ENCODE measurements around the gene RHOU. TPM values are rescaled to one million over a fixed set of nuclear protein-coding genes. Genes with fewer than 3 reads are reported as not detected.

RHOU gene
- polyA plus RNA-seq, 2 of the 4 experiments (the other 2 are of a cell fraction), result 11.5 to 14.7 TPM

GRCh38 chr1:228753786-228754360 lies 18.6 kb downstream of the RHOU start:
- Histone ChIP-seq H3K9me3 (no peaks in the 10 kb centered on the region), H3K4me2 (no peak overlapping the region), H3K27ac (no peak overlapping the region), H3K4me1 (no peaks in the 10 kb centered on the region), H3K4me3 (no peak overlapping the region)
- 39% methylated on average over 6 of the region's 6 CpGs for WGBS (ENCODE audit: missing lambda C conversion rate)
- ATAC-seq (no peak), FAIRE-seq (no peak), DNase-seq (ENCODE audit: low read depth in 1 of 2, low spot score in 1 of 2) (no peak)
- CTCF ChIA-PET, result interaction anchor here (1.1 to 2.3 kb wide), 2 partner anchors 19 to 21 kb away, joined by 4 to 11 read pairs; partner anchors contain the start of gene RHOU
- TF ChIP-seq GATA3 (IDR thresholded peaks at IDR 0.05; ENCODE audit: borderline replicate concordance) (no peak), MYC (IDR thresholded peaks at IDR 0.05; ENCODE audit: borderline replicate concordance, low read length) (no peak), POLR2AphosphoS2 (conservative IDR thresholded peaks at IDR 0.05; ENCODE audit: low read length) (no peak), BHLHE40 (IDR thresholded peaks at IDR 0.05; ENCODE audit: low read depth, low read length) (no peak), NPAS2 (CRISPR knock-in tag; IDR thresholded peaks at IDR 0.05; ENCODE audit: borderline replicate concordance) (no peak), CTCF (IDR thresholded peaks at IDR 0.05) (no peak), USF2 (IDR thresholded peaks at IDR 0.05) (no peak), HMGXB4 (CRISPR knock-in tag; IDR thresholded peaks at IDR 0.05; ENCODE audit: borderline replicate concordance) (no peak), PHF8 (IDR thresholded peaks at IDR 0.05; ENCODE audit: borderline replicate concordance, low read depth) (no peak), EHF (CRISPR knock-in tag; IDR thresholded peaks at IDR 0.05) (no peak), JUN (IDR thresholded peaks at IDR 0.05) (no peak), HES2 (IDR thresholded peaks at IDR 0.05) (no peak), HOXA7 (CRISPR knock-in tag; IDR thresholded peaks at IDR 0.05) (no peak)
- POLR2A ChIA-PET, result no interaction called here

GRCh38 chr1:228754646-228755268 lies 19.5 kb downstream of the RHOU start:
- H3K4me2 ChIP-seq, result no peak overlapping the region
- CTCF ChIA-PET, result interaction anchor here (2.3 kb wide), 1 partner anchor 20 kb away, joined by 11 read pairs; the partner anchor contains the start of gene RHOU
- H3K4me1 ChIP-seq, result no peaks in the 10 kb centered on the region
- WGBS (ENCODE audit: missing lambda C conversion rate), result 78% methylated on average over 28 of the region's 28 CpGs
- POLR2A ChIA-PET, result no interaction called here
- H3K9me3 ChIP-seq, result no peaks in the 10 kb centered on the region
- H3K4me3 ChIP-seq, result no peak overlapping the region
- DNase-seq (ENCODE audit: low read depth in 1 of 2, low spot score in 1 of 2) (no peak), FAIRE-seq (no peak), ATAC-seq (no peak)
- H3K27ac ChIP-seq, result no peak overlapping the region
- TF ChIP-seq NPAS2 (CRISPR knock-in tag; IDR thresholded peaks at IDR 0.05; ENCODE audit: borderline replicate concordance) (no peak), ZSCAN20 (CRISPR knock-in tag; IDR thresholded peaks at IDR 0.05) (no peak), ZNF302 (CRISPR knock-in tag; IDR thresholded peaks at IDR 0.05) (no peak), REST (IDR thresholded peaks at IDR 0.05) (no peak), MAZ (IDR thresholded peaks at IDR 0.05; ENCODE audit: borderline replicate concordance, low read depth, low read length) (no peak), SMC3 (IDR thresholded peaks at IDR 0.05) (no peak), HOXB13 (CRISPR knock-in tag; IDR thresholded peaks at IDR 0.05; ENCODE audit: low read depth) (no peak), EHF (CRISPR knock-in tag; IDR thresholded peaks at IDR 0.05) (no peak), MAFK (IDR thresholded peaks at IDR 0.05; ENCODE audit: partially characterized antibody) (no peak), POLR2AphosphoS2 (conservative IDR thresholded peaks at IDR 0.05; ENCODE audit: low read length) (no peak), BCL3 (IDR thresholded peaks at IDR 0.05) (no peak), E2F6 (IDR thresholded peaks at IDR 0.05; ENCODE audit: borderline replicate concordance, low read depth) (no peak), EP300 (IDR thresholded peaks at IDR 0.05) (no peak), ZFP36 (IDR thresholded peaks at IDR 0.05; ENCODE audit: borderline replicate concordance, partially characterized antibody) (no peak), TFCP2L1 (CRISPR knock-in tag; IDR thresholded peaks at IDR 0.05) (no peak), HDAC2 (IDR thresholded peaks at IDR 0.05) (no peak)

All from A549 (cell line).